GM12892 (cell line): ENCODE results near the gene AS3MT.

Experiments
- POLR2A ChIP-seq: IDR thresholded peaks from 2 replicates; pipeline ENCODE4 v1.6.1; 2011; ENCODE audit warnings: low read depth, low read length, control low read depth
- POLR2AphosphoS5 ChIP-seq: IDR thresholded peaks from 2 replicates; pipeline ENCODE4 v1.6.1; 2011; ENCODE audit warnings: low read depth, low read length, control low read depth
- TAF1 ChIP-seq: IDR thresholded peaks from 2 replicates; pipeline ENCODE4 v1.6.1; 2011; ENCODE audit warnings: low read depth, mild to moderate bottlenecking, control low read depth, low read length, borderline replicate concordance

- TF ChIP-seq POLR2A (no peak), TAF1 (no peak), POLR2AphosphoS5 (no peak)
Measured at GRCh38 chr10:102904346-102904745, 35.1 kb downstream of the AS3MT start.
